OCI-LY3 (cell line): Measurements from ENCODE around the gene GOLGA6D.

Source experiments
- EZH2phosphoT487 ChIP-seq: fragments of 200-600 bp; shearing (Covaris generic); IDR thresholded peaks from 2 replicates; pipeline ENCODE4 v1.6.1; 2018; ENCODE audit warnings: antibody characterized with exemption, mixed run types, low read depth
- TF ChIP-seq, protein P1 (sequence below): fragments of 200-600, 300-600 bp; sonication (generic); IDR thresholded peaks from 2 replicates; pipeline ENCODE4 v1.5.1; 2014; ENCODE audit warnings: antibody characterized with exemption, low read length, low read depth

DNA sequence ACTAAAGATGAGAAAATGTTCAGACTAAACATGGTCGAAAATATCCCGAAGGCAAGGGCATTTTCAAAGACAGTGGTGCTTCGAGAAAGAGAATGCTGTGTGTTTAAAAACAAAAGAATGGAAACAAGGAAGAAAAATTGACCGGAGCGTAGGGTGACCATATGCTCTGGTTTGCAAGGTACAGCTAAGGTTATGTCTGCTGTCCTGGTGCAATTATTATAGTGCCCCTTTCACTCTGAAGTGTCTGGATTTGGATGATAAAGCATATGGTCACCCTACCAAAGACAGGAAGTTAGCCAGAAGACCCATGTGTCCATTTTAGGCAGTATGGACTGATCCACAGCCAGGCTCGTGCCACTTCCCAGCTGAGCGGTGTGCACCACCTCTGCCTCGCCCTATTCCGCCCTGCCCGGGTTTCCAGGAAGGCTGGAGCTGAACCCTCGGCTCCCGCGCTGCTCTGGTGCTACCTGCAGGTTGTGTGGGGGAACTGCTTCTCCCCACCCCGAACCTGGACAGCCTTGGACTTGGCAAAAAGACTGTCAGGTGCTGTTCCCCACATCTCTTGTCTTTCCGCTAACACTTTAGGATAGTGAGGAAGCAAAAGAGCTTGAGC lies 25.2 kb downstream of the GOLGA6D start:
- TF ChIP-seq, protein P1, sequence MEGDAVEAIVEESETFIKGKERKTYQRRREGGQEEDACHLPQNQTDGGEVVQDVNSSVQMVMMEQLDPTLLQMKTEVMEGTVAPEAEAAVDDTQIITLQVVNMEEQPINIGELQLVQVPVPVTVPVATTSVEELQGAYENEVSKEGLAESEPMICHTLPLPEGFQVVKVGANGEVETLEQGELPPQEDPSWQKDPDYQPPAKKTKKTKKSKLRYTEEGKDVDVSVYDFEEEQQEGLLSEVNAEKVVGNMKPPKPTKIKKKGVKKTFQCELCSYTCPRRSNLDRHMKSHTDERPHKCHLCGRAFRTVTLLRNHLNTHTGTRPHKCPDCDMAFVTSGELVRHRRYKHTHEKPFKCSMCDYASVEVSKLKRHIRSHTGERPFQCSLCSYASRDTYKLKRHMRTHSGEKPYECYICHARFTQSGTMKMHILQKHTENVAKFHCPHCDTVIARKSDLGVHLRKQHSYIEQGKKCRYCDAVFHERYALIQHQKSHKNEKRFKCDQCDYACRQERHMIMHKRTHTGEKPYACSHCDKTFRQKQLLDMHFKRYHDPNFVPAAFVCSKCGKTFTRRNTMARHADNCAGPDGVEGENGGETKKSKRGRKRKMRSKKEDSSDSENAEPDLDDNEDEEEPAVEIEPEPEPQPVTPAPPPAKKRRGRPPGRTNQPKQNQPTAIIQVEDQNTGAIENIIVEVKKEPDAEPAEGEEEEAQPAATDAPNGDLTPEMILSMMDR, result peak; percentile 66
- TF ChIP-seq EZH2phosphoT487, result no peak
